ENCODE measurements around the gene PSME2. TPM values are rescaled to one million over a fixed set of nuclear protein-coding genes. Genes with fewer than 3 reads are reported as not detected.

Gene PSME2
- total and polyA plus RNA-seq, 10 of the 15 experiments (the other 5 are each of a cell fraction or from before 2014, with no cell fraction given) = 510 to 3,542 (median 913) TPM

- no peak for TF ChIP-seq PRDM15 (CRISPR knock-in tag; IDR thresholded peaks at IDR 0.05)
- no peak for TF ChIP-seq NFYA (IDR thresholded peaks at IDR 0.05; ENCODE audit: borderline replicate concordance, low read depth, low read length)
- peak; percentile 95 for TF ChIP-seq HCFC1 (IDR thresholded peaks at IDR 0.05; ENCODE audit: low read length)
- TF ChIP-seq PKNOX1 (IDR thresholded peaks at IDR 0.05) = peak; percentile 75
- peak; percentile 100 for TF ChIP-seq MXI1 (IDR thresholded peaks at IDR 0.05; ENCODE audit: low read depth, low read length)
- peak; percentile 86; the same call in 1 of the 2 replicates for TF ChIP-seq ESRRA (IDR thresholded peaks at IDR 0.05; ENCODE audit: low read length)
- TF ChIP-seq EED (IDR thresholded peaks at IDR 0.05; ENCODE audit: low read depth) = peak; percentile 46; the same call in 1 of the 2 replicates
- peak; percentile 88 for TF ChIP-seq LARP7 (IDR thresholded peaks at IDR 0.05)
- no peak for TF ChIP-seq ZNF592 (IDR thresholded peaks at IDR 0.05)
- TF ChIP-seq NBN (IDR thresholded peaks at IDR 0.05) = peak; percentile 91
- peak in 1 of 2 experiments; percentile 70; a peak in 2 of 4 replicates for TF ChIP-seq EP300 (IDR thresholded peaks at IDR 0.05; ENCODE audit: borderline replicate concordance in 1 of 2, control insufficient read depth in 1 of 2, low read depth in 2 of 2, low read length in 2 of 2)
- TF ChIP-seq SRF (IDR thresholded peaks at IDR 0.05; ENCODE audit: low read depth in 2 of 2, low read length in 2 of 2) = peak; percentile 59 to 95; a peak in 3 of 4 replicates
- peak; percentile 77 for TF ChIP-seq TCF3 (IDR thresholded peaks at IDR 0.05; ENCODE audit: borderline replicate concordance, insufficient read depth, low read depth, low read length)
- no peak for TF ChIP-seq CHD4 (IDR thresholded peaks at IDR 0.05)
- TF ChIP-seq USF2 (IDR thresholded peaks at IDR 0.05; ENCODE audit: borderline replicate concordance, low read depth, low read length) = peak; percentile 82
- TF ChIP-seq TCF7 (IDR thresholded peaks at IDR 0.05; ENCODE audit: borderline replicate concordance) = peak; percentile 65; the same call in 1 of the 2 replicates
- peak; percentile 79 for TF ChIP-seq MEF2A (IDR thresholded peaks at IDR 0.05; ENCODE audit: insufficient read depth, low read depth, low read length)
- TF ChIP-seq CBX5 (IDR thresholded peaks at IDR 0.05; ENCODE audit: low read depth) = 0 out of 2 replicates have a peak, but pooled peaks have one; percentile 85
- no peak for TF ChIP-seq MTA3 (IDR thresholded peaks at IDR 0.05; ENCODE audit: borderline replicate concordance, low read length)
- TF ChIP-seq FOXK2 (IDR thresholded peaks at IDR 0.05) = peak; percentile 62
Observed at GRCh38 chr14:24188251-24189058, 42.0 kb upstream of the PSME2 start, which contains the start of gene IPO4 (continued).
